Measurements from ENCODE around the gene AGAP1.

GRCh38 chr2:236078297-236079255, 584.7 kb downstream of the AGAP1 start:
- TF ChIP-seq CTCF (IDR thresholded peaks at IDR 0.05) (no peak), POLR2A (IDR thresholded peaks at IDR 0.05) (no peak)
